ENCODE results near the gene IL9. TPM values are rescaled to one million over a fixed set of nuclear protein-coding genes. Genes with fewer than 3 reads are reported as not detected.

Gene IL9
- total and polyA plus RNA-seq, 2 experiments from 2014 or later: not detected

- Histone ChIP-seq H3K4me3 (no peak overlapping the region), H4K20me1 (ENCODE audit: insufficient read depth, poor library complexity, severe bottlenecking) (no peaks in the 10 kb centered on the region), H2AFZ (no peak overlapping the region), H3K4me2 (no peak overlapping the region), H3K4me1 (ENCODE audit: insufficient read depth) (peaks cover 7% of the 10 kb centered on the region), H3K36me3 (replicated peaks; ENCODE audit: insufficient read depth, low read depth) (no peaks in the 10 kb centered on the region), H3K79me2 (no peaks in the 10 kb centered on the region), H3K9me3 (ENCODE audit: low read depth) (no peaks in the 10 kb centered on the region), H3K9me2 (replicated peaks; ENCODE audit: insufficient read depth) (no peaks in the 10 kb centered on the region), H3K27ac (no peak overlapping the region), H3K27me3 (peaks cover 10% of the 10 kb centered on the region)
- no peak for TF ChIP-seq EZH2phosphoT487 (IDR thresholded peaks at IDR 0.05; ENCODE audit: low read depth, severe bottlenecking, unreplicated experiment)
- no peak for TF ChIP-seq CTCF (IDR thresholded peaks at IDR 0.05; ENCODE audit: poor library complexity)
- no peak for TF ChIP-seq EZH2 (IDR thresholded peaks at IDR 0.05; ENCODE audit: borderline replicate concordance)
- DNase-seq (ENCODE audit: low spot score): no peak
- 74% methylated on average over 2 of the region's 2 CpGs for WGBS (ENCODE audit: low lambda C conversion rate, missing lambda C conversion rate)
These were observed 5.3 kb downstream of the IL9 start for GRCh38 chr5:135890296-135890695.

- Histone ChIP-seq H3K27me3 (peaks cover 6% of the 10 kb centered on the region), H3K36me3 (replicated peaks; ENCODE audit: insufficient read depth, low read depth) (no peaks in the 10 kb centered on the region), H4K20me1 (ENCODE audit: insufficient read depth, poor library complexity, severe bottlenecking) (no peaks in the 10 kb centered on the region), H3K79me2 (no peaks in the 10 kb centered on the region), H3K27ac (no peak overlapping the region), H2AFZ (no peak overlapping the region), H3K4me3 (no peak overlapping the region), H3K4me1 (ENCODE audit: insufficient read depth) (peaks cover 7% of the 10 kb centered on the region), H3K4me2 (peak overlapping the region; percentile 64), H3K9me2 (replicated peaks; ENCODE audit: insufficient read depth) (no peaks in the 10 kb centered on the region), H3K9me3 (ENCODE audit: low read depth) (no peaks in the 10 kb centered on the region)
- peak; percentile 71 for DNase-seq (ENCODE audit: low spot score)
- TF ChIP-seq CTCF (IDR thresholded peaks at IDR 0.05; ENCODE audit: poor library complexity) (no peak), EZH2phosphoT487 (IDR thresholded peaks at IDR 0.05; ENCODE audit: low read depth, severe bottlenecking, unreplicated experiment) (no peak), EZH2 (IDR thresholded peaks at IDR 0.05; ENCODE audit: borderline replicate concordance) (no peak)
- WGBS (ENCODE audit: low lambda C conversion rate, missing lambda C conversion rate): 35% methylated on average over 13 of the region's 13 CpGs
These were observed 7.6 kb downstream of the IL9 start for GRCh38 chr5:135887881-135888614.

- peak; percentile 87 for DNase-seq (ENCODE audit: low spot score)
- no peak overlapping the region for H2AFZ ChIP-seq
- WGBS (ENCODE audit: low lambda C conversion rate, missing lambda C conversion rate): 6% methylated on average over 8 of the region's 8 CpGs
- H4K20me1 ChIP-seq (ENCODE audit: insufficient read depth, poor library complexity, severe bottlenecking): no peaks in the 10 kb centered on the region
- H3K27ac ChIP-seq: no peak overlapping the region
- H3K4me2 ChIP-seq: peak overlapping the region; percentile 64
- peaks cover 7% of the 10 kb centered on the region for H3K4me1 ChIP-seq (ENCODE audit: insufficient read depth)
- no peaks in the 10 kb centered on the region for H3K9me2 ChIP-seq (replicated peaks; ENCODE audit: insufficient read depth)
- TF ChIP-seq EZH2phosphoT487 (IDR thresholded peaks at IDR 0.05; ENCODE audit: low read depth, severe bottlenecking, unreplicated experiment): no peak
- TF ChIP-seq EZH2 (IDR thresholded peaks at IDR 0.05; ENCODE audit: borderline replicate concordance): no peak
- peak; percentile 90 for TF ChIP-seq CTCF (IDR thresholded peaks at IDR 0.05; ENCODE audit: poor library complexity)
- no peak overlapping the region for H3K4me3 ChIP-seq
- peaks cover 6% of the 10 kb centered on the region for H3K27me3 ChIP-seq
- H3K9me3 ChIP-seq (ENCODE audit: low read depth): no peaks in the 10 kb centered on the region
- H3K36me3 ChIP-seq (replicated peaks; ENCODE audit: insufficient read depth, low read depth): no peaks in the 10 kb centered on the region
- no peaks in the 10 kb centered on the region for H3K79me2 ChIP-seq
These were observed 8.2 kb downstream of the IL9 start for GRCh38 chr5:135887447-135887864.

Data from hepatocyte (in vitro differentiated cells).